ENCODE results near the gene APRT. TPM values are rescaled to one million over a fixed set of nuclear protein-coding genes. Genes with fewer than 3 reads are reported as not detected.

The APRT gene
- total and polyA plus RNA-seq, 9 of the 15 experiments (the other 6 are each of a cell fraction or from before 2014, with no cell fraction given): 41.7 to 409 (median 146) TPM

GRCh38 chr16:88810166-88810911 lies 1.4 kb downstream of the APRT start (continued):
- TF ChIP-seq E2F8 (IDR thresholded peaks at IDR 0.05; ENCODE audit: low read depth, partially characterized antibody) (no peak), PRPF4 (IDR thresholded peaks at IDR 0.05; ENCODE audit: insufficient read depth, low read depth, low read length, poor library complexity, severe bottlenecking) (no peak), PTBP1 (IDR thresholded peaks at IDR 0.05; ENCODE audit: low read depth, low read length) (no peak; the same call in 1 of the 2 replicates), NFXL1 (CRISPR knock-in tag; IDR thresholded peaks at IDR 0.05) (no peak), CBX2 (IDR thresholded peaks at IDR 0.05; ENCODE audit: insufficient read depth, low read length, poor library complexity, severe bottlenecking) (no peak), KAT8 (IDR thresholded peaks at IDR 0.05; ENCODE audit: low read depth) (no peak), TRIM25 (IDR thresholded peaks at IDR 0.05; ENCODE audit: borderline replicate concordance) (no peak), NFRKB (IDR thresholded peaks at IDR 0.05; ENCODE audit: low read depth) (no peak)
- TF ChIP-seq, protein P1, sequence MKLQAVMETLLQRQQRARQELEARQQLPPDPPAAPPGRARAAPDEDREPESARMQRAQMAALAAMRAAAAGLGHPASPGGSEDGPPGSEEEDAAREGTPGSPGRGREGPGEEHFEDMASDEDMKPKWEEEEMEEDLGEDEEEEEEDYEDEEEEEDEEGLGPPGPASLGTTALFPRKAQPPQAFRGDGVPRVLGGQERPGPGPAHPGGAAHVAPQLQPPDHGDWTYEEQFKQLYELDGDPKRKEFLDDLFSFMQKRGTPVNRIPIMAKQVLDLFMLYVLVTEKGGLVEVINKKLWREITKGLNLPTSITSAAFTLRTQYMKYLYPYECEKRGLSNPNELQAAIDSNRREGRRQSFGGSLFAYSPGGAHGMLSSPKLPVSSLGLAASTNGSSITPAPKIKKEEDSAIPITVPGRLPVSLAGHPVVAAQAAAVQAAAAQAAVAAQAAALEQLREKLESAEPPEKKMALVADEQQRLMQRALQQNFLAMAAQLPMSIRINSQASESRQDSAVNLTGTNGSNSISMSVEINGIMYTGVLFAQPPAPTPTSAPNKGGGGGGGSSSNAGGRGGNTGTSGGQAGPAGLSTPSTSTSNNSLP (IDR thresholded peaks at IDR 0.05; ENCODE audit: borderline replicate concordance, low read depth, low read length): no peak
- TF ChIP-seq, protein P2, sequence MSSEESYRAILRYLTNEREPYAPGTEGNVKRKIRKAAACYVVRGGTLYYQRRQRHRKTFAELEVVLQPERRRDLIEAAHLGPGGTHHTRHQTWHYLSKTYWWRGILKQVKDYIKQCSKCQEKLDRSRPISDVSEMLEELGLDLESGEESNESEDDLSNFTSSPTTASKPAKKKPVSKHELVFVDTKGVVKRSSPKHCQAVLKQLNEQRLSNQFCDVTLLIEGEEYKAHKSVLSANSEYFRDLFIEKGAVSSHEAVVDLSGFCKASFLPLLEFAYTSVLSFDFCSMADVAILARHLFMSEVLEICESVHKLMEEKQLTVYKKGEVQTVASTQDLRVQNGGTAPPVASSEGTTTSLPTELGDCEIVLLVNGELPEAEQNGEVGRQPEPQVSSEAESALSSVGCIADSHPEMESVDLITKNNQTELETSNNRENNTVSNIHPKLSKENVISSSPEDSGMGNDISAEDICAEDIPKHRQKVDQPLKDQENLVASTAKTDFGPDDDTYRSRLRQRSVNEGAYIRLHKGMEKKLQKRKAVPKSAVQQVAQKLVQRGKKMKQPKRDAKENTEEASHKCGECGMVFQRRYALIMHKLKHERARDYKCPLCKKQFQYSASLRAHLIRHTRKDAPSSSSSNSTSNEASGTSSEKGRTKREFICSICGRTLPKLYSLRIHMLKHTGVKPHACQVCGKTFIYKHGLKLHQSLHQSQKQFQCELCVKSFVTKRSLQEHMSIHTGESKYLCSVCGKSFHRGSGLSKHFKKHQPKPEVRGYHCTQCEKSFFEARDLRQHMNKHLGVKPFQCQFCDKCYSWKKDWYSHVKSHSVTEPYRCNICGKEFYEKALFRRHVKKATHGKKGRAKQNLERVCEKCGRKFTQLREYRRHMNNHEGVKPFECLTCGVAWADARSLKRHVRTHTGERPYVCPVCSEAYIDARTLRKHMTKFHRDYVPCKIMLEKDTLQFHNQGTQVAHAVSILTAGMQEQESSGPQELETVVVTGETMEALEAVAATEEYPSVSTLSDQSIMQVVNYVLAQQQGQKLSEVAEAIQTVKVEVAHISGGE (CRISPR knock-in tag; IDR thresholded peaks at IDR 0.05): no peak
- TF ChIP-seq, protein P3, sequence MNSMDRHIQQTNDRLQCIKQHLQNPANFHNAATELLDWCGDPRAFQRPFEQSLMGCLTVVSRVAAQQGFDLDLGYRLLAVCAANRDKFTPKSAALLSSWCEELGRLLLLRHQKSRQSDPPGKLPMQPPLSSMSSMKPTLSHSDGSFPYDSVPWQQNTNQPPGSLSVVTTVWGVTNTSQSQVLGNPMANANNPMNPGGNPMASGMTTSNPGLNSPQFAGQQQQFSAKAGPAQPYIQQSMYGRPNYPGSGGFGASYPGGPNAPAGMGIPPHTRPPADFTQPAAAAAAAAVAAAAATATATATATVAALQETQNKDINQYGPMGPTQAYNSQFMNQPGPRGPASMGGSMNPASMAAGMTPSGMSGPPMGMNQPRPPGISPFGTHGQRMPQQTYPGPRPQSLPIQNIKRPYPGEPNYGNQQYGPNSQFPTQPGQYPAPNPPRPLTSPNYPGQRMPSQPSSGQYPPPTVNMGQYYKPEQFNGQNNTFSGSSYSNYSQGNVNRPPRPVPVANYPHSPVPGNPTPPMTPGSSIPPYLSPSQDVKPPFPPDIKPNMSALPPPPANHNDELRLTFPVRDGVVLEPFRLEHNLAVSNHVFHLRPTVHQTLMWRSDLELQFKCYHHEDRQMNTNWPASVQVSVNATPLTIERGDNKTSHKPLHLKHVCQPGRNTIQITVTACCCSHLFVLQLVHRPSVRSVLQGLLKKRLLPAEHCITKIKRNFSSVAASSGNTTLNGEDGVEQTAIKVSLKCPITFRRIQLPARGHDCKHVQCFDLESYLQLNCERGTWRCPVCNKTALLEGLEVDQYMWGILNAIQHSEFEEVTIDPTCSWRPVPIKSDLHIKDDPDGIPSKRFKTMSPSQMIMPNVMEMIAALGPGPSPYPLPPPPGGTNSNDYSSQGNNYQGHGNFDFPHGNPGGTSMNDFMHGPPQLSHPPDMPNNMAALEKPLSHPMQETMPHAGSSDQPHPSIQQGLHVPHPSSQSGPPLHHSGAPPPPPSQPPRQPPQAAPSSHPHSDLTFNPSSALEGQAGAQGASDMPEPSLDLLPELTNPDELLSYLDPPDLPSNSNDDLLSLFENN (IDR thresholded peaks at IDR 0.05; ENCODE audit: low read depth in 2 of 2, low read length in 2 of 2): no peak
